HepG2 (cell line): ENCODE data around the gene NUBP2. TPM values are rescaled to one million over a fixed set of nuclear protein-coding genes. Genes with fewer than 3 reads are reported as not detected.

ENCODE experiments used
- ATAC-seq: fragments of 200-7000 bp; cut with Tn5 transposase; 3 replicates; pipeline ENCODE4 v1.9.1; 2020; ENCODE audit warnings: mild to moderate bottlenecking, moderate library complexity
- BruUV-seq: library from RNA; stranded (reverse); fragments of 400-500 nt; replicated peaks from 2 replicates; lab custom pipeline; 2021; lab: Mats Ljungman, UMichigan
- CTCF ChIA-PET: fragments of 300-600 bp; formaldehyde crosslinking; extraction: SDS; loops from one replicate; lab custom pipeline; 2021; ENCODE audit warnings: low total read pairs, inconsistent platforms, low intra/inter-chr PET ratio; lab: Yijun Ruan, JAX
- POLR2A ChIA-PET: fragments of 350-600 bp; sonication (Branson Sonifier 250); formaldehyde crosslinking; loops from one replicate; lab custom pipeline; 2020; ENCODE audit warnings: antibody characterized with exemption, inconsistent platforms; lab: Yijun Ruan, JAX
- DNase-seq: peaks from one replicate; pipeline ENCODE4 v3.0.0-alpha.2; 2015; ENCODE audit warnings: low spot score
- FAIRE-seq: peaks from 3 replicates; lab custom pipeline; 2011; peaks lifted over from hg19 to GRCh38; lab: Jason Lieb, UNC
- H2AFZ ChIP-seq: one replicate; pipeline ENCODE4 v1.6.1; 2011; ENCODE audit warnings: low read length, inconsistent platforms
- H3K27ac ChIP-seq: fragments of 300-600 bp; 3 replicates; pipeline ENCODE4 v1.8.0; 2011; ENCODE audit warnings: mixed run types, mild to moderate bottlenecking, mixed read lengths, low read length, inconsistent platforms; ENCODE audit not compliant: insufficient read depth; ENCODE audit errors: extremely low read length
- H3K27me3 ChIP-seq, 2 experiments: fragments of 200-600 bp in 1 of 2; 2 replicates in 1 of 2; 3 replicates in 1 of 2; pipeline versions ENCODE4 v1.6.0 to v1.8.0; 2011; ENCODE audit warnings: low read length in 2 of 2, mild to moderate bottlenecking in 2 of 2, moderate library complexity in 2 of 2, inconsistent platforms in 1 of 2; ENCODE audit not compliant: insufficient read depth in 2 of 2, control insufficient read depth in 1 of 2
- H3K36me3 ChIP-seq, 2 experiments: fragments of 200-600 bp in 1 of 2; replicated peaks in 1 of 2; 2 replicates in 1 of 2; 3 replicates in 1 of 2; pipeline versions ENCODE4 v1.5.1 to v1.8.0; 2011; ENCODE audit warnings: low read length in 2 of 2, inconsistent platforms in 1 of 2; ENCODE audit not compliant: insufficient read depth in 2 of 2, control insufficient read depth in 1 of 2
- H3K4me1 ChIP-seq: 2 replicates; pipeline ENCODE4 v1.5.1; 2012; ENCODE audit warnings: low read length, inconsistent platforms; ENCODE audit not compliant: insufficient read depth
- H3K4me2 ChIP-seq: 2 replicates; pipeline ENCODE4 v1.6.0; 2011; ENCODE audit warnings: low read depth, low read length, inconsistent platforms
- H3K4me3 ChIP-seq, 3 experiments: fragments of 200-600 bp in 1 of 3; sonication (generic), shearing (Covaris generic) in 1 of 3; replicated peaks in 1 of 3; 2 replicates each; pipeline ENCODE4 v1.5.1; 2011 to 2016; ENCODE audit warnings: low read length in 3 of 3, inconsistent platforms in 2 of 3, low read depth in 2 of 3, mild to moderate bottlenecking in 2 of 3, control low read depth in 1 of 3, mixed read lengths in 1 of 3; ENCODE audit not compliant: insufficient read depth in 1 of 3
- H3K79me2 ChIP-seq: one replicate; pipeline ENCODE4 v1.6.1; 2011; ENCODE audit warnings: low read length, inconsistent platforms; ENCODE audit not compliant: insufficient read depth
- H3K9ac ChIP-seq: 2 replicates; pipeline ENCODE4 v1.6.0; 2011; ENCODE audit warnings: mild to moderate bottlenecking, low read depth, low read length, inconsistent platforms; ENCODE audit not compliant: insufficient read depth
- H3K9me3 ChIP-seq: 2 replicates; pipeline ENCODE4 v1.5.1; 2012; ENCODE audit warnings: mild to moderate bottlenecking, low read length
- H4K20me1 ChIP-seq: 2 replicates; pipeline ENCODE4 v1.6.0; 2011; ENCODE audit warnings: inconsistent platforms, mild to moderate bottlenecking, low read length, moderate library complexity; ENCODE audit not compliant: insufficient read depth
- AGO1 ChIP-seq: fragments of 200-400 bp; formaldehyde crosslinking; IDR thresholded peaks from 2 replicates; pipeline ENCODE4 v1.6.1; 2017; ENCODE audit warnings: mild to moderate bottlenecking, low read depth, low read length, moderate library complexity; ENCODE audit not compliant: poor library complexity, severe bottlenecking
- AGO2 ChIP-seq: fragments of 200-400 bp; formaldehyde crosslinking; optimal IDR thresholded peaks from 2 replicates; pipeline ENCODE3; 2017; ENCODE audit warnings: mild to moderate bottlenecking, low read depth, low read length, moderate library complexity
- ESRRA ChIP-seq: sonication (generic); formaldehyde crosslinking; IDR thresholded peaks from 2 replicates; pipeline ENCODE4 v1.5.1; 2020; ENCODE audit warnings: mild to moderate bottlenecking, low read depth, missing genetic modification reagents
- FLYWCH1 ChIP-seq: sonication (generic); formaldehyde crosslinking; IDR thresholded peaks from 2 replicates; pipeline ENCODE4 v1.8.1; 2023; ENCODE audit warnings: mild to moderate bottlenecking, missing genetic modification reagents
- GPBP1L1 ChIP-seq: sonication (generic); formaldehyde crosslinking; IDR thresholded peaks from 2 replicates; pipeline ENCODE4 v1.5.0; 2020; ENCODE audit warnings: mild to moderate bottlenecking, missing genetic modification reagents
- IKZF4 ChIP-seq: sonication (generic); formaldehyde crosslinking; IDR thresholded peaks from 2 replicates; pipeline ENCODE4 v1.5.1; 2020; ENCODE audit warnings: borderline replicate concordance, mild to moderate bottlenecking, low read depth, missing genetic modification reagents; ENCODE audit errors: not compliant biosample characterization
- POLR2G ChIP-seq: fragments of 200-400 bp; formaldehyde crosslinking; IDR thresholded peaks from 2 replicates; pipeline ENCODE4 v1.6.1; 2018; ENCODE audit warnings: mild to moderate bottlenecking, low read depth, low read length, moderate library complexity
- RBFOX2 ChIP-seq: fragments of 200-400 bp; formaldehyde crosslinking; IDR thresholded peaks from 2 replicates; pipeline ENCODE4 v1.6.1; 2017; ENCODE audit warnings: low read depth, mild to moderate bottlenecking, low read length
- RBM22 ChIP-seq: fragments of 200-400 bp; formaldehyde crosslinking; optimal IDR thresholded peaks from 2 replicates; pipeline ENCODE3; 2017; ENCODE audit warnings: mild to moderate bottlenecking, low read length, moderate library complexity
- SETDB1 ChIP-seq: sonication (generic); formaldehyde crosslinking; IDR thresholded peaks from 2 replicates; pipeline ENCODE4 v1.5.1; 2020; ENCODE audit warnings: missing genetic modification reagents, mild to moderate bottlenecking, borderline replicate concordance
- ZNF672 ChIP-seq: sonication (generic); formaldehyde crosslinking; IDR thresholded peaks from 2 replicates; pipeline ENCODE4 v1.8.1; 2022; ENCODE audit warnings: missing genetic modification reagents
- ZNF768 ChIP-seq: sonication (generic); formaldehyde crosslinking; IDR thresholded peaks from 2 replicates; pipeline ENCODE4 v1.4.0; 2020; ENCODE audit warnings: missing genetic modification reagents
- ZNF839 ChIP-seq: sonication (generic); formaldehyde crosslinking; IDR thresholded peaks from 2 replicates; pipeline ENCODE4 v1.4.0; 2020; ENCODE audit warnings: missing genetic modification reagents, mild to moderate bottlenecking, borderline replicate concordance
- WGBS: methylation state at CpG from one replicate; pipeline ENCODE4 v1.1.6; 2017; ENCODE audit warnings: low lambda C conversion rate; 5-methylcytosine and 5-hydroxymethylcytosine counted together
- in situ Hi-C: cut with HindIII; loops from 2 replicates; pipeline ENCODE4 v1.10.0; 2017; ENCODE audit warnings: low pct_unique_long_range_greater_than_20kb; ENCODE audit not compliant: extremely low pct_ligation_motif_present
- intact Hi-C: fragments of 100-400 bp; cut with micrococcal nuclease; formaldehyde crosslinking; loops from one replicate; pipeline ENCODE4 v1.10.0; 2022; ENCODE audit not compliant: unreplicated experiment
- polyA plus RNA-seq, 8 experiments: library from polyadenylated mRNA; depleted of rRNA in 3 of 8; stranded (reverse) in 7 of 8; unstranded in 1 of 8; fragments of >200 nt; fragmentation: Illumina TruSeq in 4 of 8; extraction: Trizol in 4 of 8; gene quantifications; 2 replicates each; pipeline versions ENCODE4 v1.2.1 to v1.2.3, GENCODE V29; 2011 to 2016; ENCODE audit warnings: low read depth in 4 of 8, missing spikeins in 1 of 8, mixed read lengths in 1 of 8; ENCODE audit not compliant: insufficient read depth in 1 of 8
- total RNA-seq, 5 experiments: library from RNA; depleted of rRNA; stranded (reverse); fragments of >200 nt; fragmentation: Illumina TruSeq; extraction: Trizol; gene quantifications; 2 replicates each; pipeline ENCODE4 v1.2.3, GENCODE V29; 2016; ENCODE audit warnings: low read depth in 1 of 5
- TF ChIP-seq, protein P1 (sequence below): sonication (generic); formaldehyde crosslinking; IDR thresholded peaks from 2 replicates; pipeline ENCODE4 v1.4.0; 2020; ENCODE audit warnings: missing genetic modification reagents
- TF ChIP-seq, protein P2 (sequence below): fragments of 450-650 bp; IDR thresholded peaks from 2 replicates; pipeline ENCODE4 v1.6.1; 2017; ENCODE audit warnings: mild to moderate bottlenecking
- TF ChIP-seq, protein P3 (sequence below): IDR thresholded peaks from 2 replicates; pipeline ENCODE4 v1.6.1; 2018; ENCODE audit warnings: missing genetic modification reagents, mild to moderate bottlenecking, missing compliant biosample characterization

The NUBP2 gene
- total and polyA plus RNA-seq, 2 of the 13 experiments (the other 11 are each of a cell fraction or from before 2014, with no cell fraction given), result 25.7 to 61.5 TPM

DNA sequence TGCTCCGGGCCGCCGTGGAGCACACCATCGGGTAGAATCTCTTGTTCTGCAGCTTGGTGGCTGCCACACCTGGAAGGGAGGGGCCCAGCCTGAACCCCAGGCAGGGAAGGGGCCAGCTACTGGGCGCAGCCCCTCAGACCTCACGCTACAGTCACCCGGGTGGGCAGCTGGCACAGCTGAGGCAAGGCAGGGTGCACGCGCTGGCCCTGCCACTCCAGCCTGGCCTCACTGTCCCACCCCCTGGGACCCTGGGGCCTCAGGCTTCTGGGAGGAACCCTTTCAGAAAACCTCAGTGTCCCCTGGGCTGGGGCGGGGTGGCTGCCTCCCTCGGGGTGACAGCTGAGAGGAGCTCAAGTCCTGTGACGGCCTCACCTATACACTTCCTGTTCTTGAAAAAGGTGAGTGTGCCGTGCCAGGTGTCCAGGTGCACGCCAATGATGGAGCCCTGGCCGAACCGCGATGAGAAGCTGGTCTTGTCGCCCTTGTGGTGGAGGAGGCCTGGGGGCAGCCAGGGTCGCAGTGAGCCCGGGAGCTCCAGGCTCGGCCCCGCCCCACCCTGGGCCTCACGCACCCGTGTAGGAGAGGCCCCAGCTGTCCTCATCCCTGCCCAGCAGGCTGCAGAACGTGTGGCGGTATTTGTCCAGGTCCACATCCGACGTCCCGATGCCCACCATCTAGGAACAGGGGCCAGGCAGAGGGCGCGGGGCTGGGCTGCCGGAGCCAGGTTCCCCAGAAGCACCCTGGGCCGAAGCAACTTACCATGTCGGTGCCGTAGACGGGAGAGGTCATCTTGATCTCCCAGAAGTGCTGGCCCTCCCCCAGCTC lies 5.2 kb upstream of the NUBP2 start:
- in situ Hi-C loops, result no loop called here
- Histone ChIP-seq H3K9ac (no peak overlapping the region), H3K36me3 (peaks cover 5 to 13% of the 10 kb centered on the region in 2 experiments; a peak in 3 of 5 replicates), H3K27me3 (no peaks in the 10 kb centered on the region; a peak in 2 of 5 replicates), H4K20me1 (no peaks in the 10 kb centered on the region), H3K79me2 (peaks cover 21% of the 10 kb centered on the region), H3K9me3 (no peaks in the 10 kb centered on the region), H2AFZ (no peak overlapping the region), H3K4me2 (no peak overlapping the region), H3K4me1 (peaks cover 24% of the 10 kb centered on the region), H3K4me3 (no peak overlapping the region), H3K27ac (no peak overlapping the region)
- DNase-seq (no peak), FAIRE-seq (no peak), ATAC-seq (no peak)
- ChIA-PET CTCF (no interaction called here), POLR2A (interaction anchor here (3.8 kb wide), 1 partner anchor 46 kb away, joined by 10 read pairs; no protein-coding TSS in a partner anchor)
- intact Hi-C loops, result no loop called here
- WGBS, result 95% methylated on average over 8 of the region's 36 CpGs
- BruUV-seq, result no TSS peak
- TF ChIP-seq ESRRA (CRISPR knock-in tag) (no peak), ZNF839 (CRISPR knock-in tag) (no peak), RBFOX2 (peak; percentile 69), AGO2 (peak; percentile 49), FLYWCH1 (CRISPR knock-in tag) (no peak), POLR2G (peak; percentile 10), ZNF672 (CRISPR knock-in tag) (no peak), IKZF4 (no peak), ZNF768 (no peak), AGO1 (peak; percentile 95), RBM22 (peak; percentile 14), GPBP1L1 (no peak), SETDB1 (CRISPR knock-in tag) (no peak)
- TF ChIP-seq, protein P1, sequence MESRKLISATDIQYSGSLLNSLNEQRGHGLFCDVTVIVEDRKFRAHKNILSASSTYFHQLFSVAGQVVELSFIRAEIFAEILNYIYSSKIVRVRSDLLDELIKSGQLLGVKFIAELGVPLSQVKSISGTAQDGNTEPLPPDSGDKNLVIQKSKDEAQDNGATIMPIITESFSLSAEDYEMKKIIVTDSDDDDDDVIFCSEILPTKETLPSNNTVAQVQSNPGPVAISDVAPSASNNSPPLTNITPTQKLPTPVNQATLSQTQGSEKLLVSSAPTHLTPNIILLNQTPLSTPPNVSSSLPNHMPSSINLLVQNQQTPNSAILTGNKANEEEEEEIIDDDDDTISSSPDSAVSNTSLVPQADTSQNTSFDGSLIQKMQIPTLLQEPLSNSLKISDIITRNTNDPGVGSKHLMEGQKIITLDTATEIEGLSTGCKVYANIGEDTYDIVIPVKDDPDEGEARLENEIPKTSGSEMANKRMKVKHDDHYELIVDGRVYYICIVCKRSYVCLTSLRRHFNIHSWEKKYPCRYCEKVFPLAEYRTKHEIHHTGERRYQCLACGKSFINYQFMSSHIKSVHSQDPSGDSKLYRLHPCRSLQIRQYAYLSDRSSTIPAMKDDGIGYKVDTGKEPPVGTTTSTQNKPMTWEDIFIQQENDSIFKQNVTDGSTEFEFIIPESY (CRISPR knock-in tag), result 0 out of 2 replicates have a peak, but pooled peaks have one; percentile 22
- TF ChIP-seq, protein P2, sequence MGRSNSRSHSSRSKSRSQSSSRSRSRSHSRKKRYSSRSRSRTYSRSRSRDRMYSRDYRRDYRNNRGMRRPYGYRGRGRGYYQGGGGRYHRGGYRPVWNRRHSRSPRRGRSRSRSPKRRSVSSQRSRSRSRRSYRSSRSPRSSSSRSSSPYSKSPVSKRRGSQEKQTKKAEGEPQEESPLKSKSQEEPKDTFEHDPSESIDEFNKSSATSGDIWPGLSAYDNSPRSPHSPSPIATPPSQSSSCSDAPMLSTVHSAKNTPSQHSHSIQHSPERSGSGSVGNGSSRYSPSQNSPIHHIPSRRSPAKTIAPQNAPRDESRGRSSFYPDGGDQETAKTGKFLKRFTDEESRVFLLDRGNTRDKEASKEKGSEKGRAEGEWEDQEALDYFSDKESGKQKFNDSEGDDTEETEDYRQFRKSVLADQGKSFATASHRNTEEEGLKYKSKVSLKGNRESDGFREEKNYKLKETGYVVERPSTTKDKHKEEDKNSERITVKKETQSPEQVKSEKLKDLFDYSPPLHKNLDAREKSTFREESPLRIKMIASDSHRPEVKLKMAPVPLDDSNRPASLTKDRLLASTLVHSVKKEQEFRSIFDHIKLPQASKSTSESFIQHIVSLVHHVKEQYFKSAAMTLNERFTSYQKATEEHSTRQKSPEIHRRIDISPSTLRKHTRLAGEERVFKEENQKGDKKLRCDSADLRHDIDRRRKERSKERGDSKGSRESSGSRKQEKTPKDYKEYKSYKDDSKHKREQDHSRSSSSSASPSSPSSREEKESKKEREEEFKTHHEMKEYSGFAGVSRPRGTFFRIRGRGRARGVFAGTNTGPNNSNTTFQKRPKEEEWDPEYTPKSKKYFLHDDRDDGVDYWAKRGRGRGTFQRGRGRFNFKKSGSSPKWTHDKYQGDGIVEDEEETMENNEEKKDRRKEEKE, result no peak
- TF ChIP-seq, protein P3, sequence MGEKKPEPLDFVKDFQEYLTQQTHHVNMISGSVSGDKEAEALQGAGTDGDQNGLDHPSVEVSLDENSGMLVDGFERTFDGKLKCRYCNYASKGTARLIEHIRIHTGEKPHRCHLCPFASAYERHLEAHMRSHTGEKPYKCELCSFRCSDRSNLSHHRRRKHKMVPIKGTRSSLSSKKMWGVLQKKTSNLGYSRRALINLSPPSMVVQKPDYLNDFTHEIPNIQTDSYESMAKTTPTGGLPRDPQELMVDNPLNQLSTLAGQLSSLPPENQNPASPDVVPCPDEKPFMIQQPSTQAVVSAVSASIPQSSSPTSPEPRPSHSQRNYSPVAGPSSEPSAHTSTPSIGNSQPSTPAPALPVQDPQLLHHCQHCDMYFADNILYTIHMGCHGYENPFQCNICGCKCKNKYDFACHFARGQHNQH (CRISPR knock-in tag), result no peak
